BLaER1 treated with 17β-estradiol and CSF1 and Interleukin-3, amounts not matched to agents 10 nM and 100 nM (cell line): ENCODE measurements around the gene ZNF622.

Experiments
- H3K27ac ChIP-seq, 11 experiments: shearing (Covaris generic); formaldehyde crosslinking; 2 replicates each; pipeline ENCODE4 v1.8.1; 2022
- H3K27me3 ChIP-seq, 11 experiments: shearing (Covaris generic); formaldehyde crosslinking; 2 replicates each; pipeline ENCODE4 v1.8.1; 2022
- H3K36me3 ChIP-seq, 11 experiments: shearing (Covaris generic); formaldehyde crosslinking; 2 replicates each; pipeline ENCODE4 v1.8.1; 2022
- H3K4me1 ChIP-seq, 10 experiments: shearing (Covaris generic); formaldehyde crosslinking; 2 replicates each; pipeline ENCODE4 v1.8.1; 2022
- H3K4me2 ChIP-seq, 11 experiments: shearing (Covaris generic); formaldehyde crosslinking; 2 replicates each; pipeline ENCODE4 v1.8.1; 2022
- H3K4me3 ChIP-seq, 10 experiments: shearing (Covaris generic); formaldehyde crosslinking; 2 replicates each; pipeline ENCODE4 v1.8.1; 2022
- H3K9ac ChIP-seq, 11 experiments: shearing (Covaris generic); formaldehyde crosslinking; 2 replicates each; pipeline ENCODE4 v1.8.1; 2022
- H3K9me3 ChIP-seq, 11 experiments: shearing (Covaris generic); formaldehyde crosslinking; replicated peaks in 1 of 11; 2 replicates each; pipeline ENCODE4 v1.8.1; 2022
- H4K20me1 ChIP-seq, 11 experiments: shearing (Covaris generic); formaldehyde crosslinking; 2 replicates each; pipeline ENCODE4 v1.8.1; 2022
- Cebpa-rat ChIP-seq, 11 experiments: shearing (Covaris generic); IDR thresholded peaks; 2 replicates each; pipeline ENCODE4 v1.8.1; 2022

The ZNF622 gene

DNA sequence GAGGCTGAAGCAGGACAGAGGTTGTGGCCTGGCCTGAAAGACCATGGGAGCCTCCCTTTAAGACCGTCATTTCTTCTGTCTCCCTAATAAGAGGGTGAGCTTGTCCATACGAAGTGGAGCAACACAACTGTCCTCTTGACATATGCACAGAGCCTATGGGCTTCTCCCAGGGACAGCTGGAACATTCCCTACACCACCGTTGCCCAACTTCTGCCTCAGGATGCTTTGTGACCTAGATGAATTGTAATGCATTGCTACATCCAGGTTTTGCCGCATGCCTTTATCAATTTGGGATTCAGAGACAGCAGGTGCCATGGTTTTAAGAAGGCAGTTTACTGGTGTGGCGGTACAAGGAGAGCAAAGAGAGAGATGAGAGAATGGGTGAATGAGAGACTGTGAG is 34.4 kb upstream of the ZNF622 start:
- Histone ChIP-seq H4K20me1 (peaks cover 0 to 6% (median 0%) of the 10 kb centered on the region in 11 experiments; a peak in 1 of 22 replicates), H3K4me3 (no peak overlapping the region), H3K4me2 (no peak overlapping the region), H3K36me3 (peaks cover 0 to 34% (median 14%) of the 10 kb centered on the region in 11 experiments; a peak in 11 of 22 replicates), H3K9ac (no peak overlapping the region), H3K9me3 (peaks cover 17 to 51% (median 36%) of the 10 kb centered on the region in 11 experiments), H3K27me3 (no peaks in the 10 kb centered on the region), H3K27ac (no peak overlapping the region), H3K4me1 (no peaks in the 10 kb centered on the region)
- TF ChIP-seq Cebpa-rat (IDR thresholded peaks at IDR 0.05) = no peak

DNA sequence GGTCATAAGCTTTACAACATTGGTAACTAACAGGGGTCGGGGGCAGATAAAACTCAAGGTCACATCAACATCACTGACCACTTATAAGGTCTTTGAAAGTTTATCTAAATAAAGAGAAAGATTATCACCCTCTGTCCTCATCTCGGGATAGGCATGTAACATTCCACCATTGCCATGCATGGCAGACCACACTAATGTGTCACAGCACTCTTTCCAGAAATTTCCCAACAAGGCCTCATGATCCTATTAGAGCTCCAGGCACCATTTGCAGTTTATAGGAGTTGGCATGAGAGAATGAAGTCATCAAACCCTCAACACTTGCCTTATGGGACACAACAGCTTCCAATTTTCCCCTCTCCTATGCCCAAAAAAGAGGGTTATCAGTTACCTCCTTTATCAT is 31.9 kb upstream of the ZNF622 start:
- Histone ChIP-seq H3K9ac (no peak overlapping the region), H3K36me3 (peaks cover 0 to 35% (median 21%) of the 10 kb centered on the region in 11 experiments; a peak in 14 of 22 replicates), H3K4me2 (no peak overlapping the region), H3K27ac (no peak overlapping the region), H3K4me3 (no peak overlapping the region), H3K4me1 (no peaks in the 10 kb centered on the region), H3K27me3 (no peaks in the 10 kb centered on the region), H4K20me1 (peaks cover 0 to 6% (median 0%) of the 10 kb centered on the region in 11 experiments; a peak in 2 of 22 replicates), H3K9me3 (peaks cover 27 to 60% (median 45%) of the 10 kb centered on the region in 11 experiments)
- TF ChIP-seq Cebpa-rat (IDR thresholded peaks at IDR 0.05) = no peak

DNA sequence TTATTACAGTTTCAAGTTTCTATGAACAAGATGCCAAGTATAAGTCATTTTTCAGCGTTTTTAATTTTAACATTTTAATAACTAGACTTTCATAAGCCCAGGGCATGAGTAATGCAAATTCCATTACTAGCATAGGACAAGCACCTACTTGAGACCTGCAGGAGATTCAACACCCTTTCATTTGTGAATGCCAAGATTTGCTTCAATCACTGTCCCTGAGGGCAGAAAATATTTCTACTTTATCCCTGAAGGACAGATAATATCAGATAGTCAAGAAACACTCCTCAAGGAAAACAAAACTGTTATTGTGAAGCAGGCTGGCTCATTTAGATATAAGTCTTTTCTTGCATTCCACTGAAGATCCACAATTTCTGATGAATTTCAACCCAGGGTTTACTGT is 27.7 kb upstream of the ZNF622 start:
- Histone ChIP-seq H3K4me2 (no peak overlapping the region), H3K27me3 (no peaks in the 10 kb centered on the region), H3K9ac (no peak overlapping the region), H3K9me3 (peaks cover 27 to 43% (median 41%) of the 10 kb centered on the region in 11 experiments), H3K4me1 (no peaks in the 10 kb centered on the region), H3K36me3 (peaks cover 0 to 30% (median 21%) of the 10 kb centered on the region in 11 experiments; a peak in 13 of 22 replicates), H4K20me1 (peaks cover 0 to 15% (median 0%) of the 10 kb centered on the region in 11 experiments; a peak in 3 of 22 replicates), H3K4me3 (no peak overlapping the region), H3K27ac (no peak overlapping the region)
- no peak for TF ChIP-seq Cebpa-rat (IDR thresholded peaks at IDR 0.05)

DNA sequence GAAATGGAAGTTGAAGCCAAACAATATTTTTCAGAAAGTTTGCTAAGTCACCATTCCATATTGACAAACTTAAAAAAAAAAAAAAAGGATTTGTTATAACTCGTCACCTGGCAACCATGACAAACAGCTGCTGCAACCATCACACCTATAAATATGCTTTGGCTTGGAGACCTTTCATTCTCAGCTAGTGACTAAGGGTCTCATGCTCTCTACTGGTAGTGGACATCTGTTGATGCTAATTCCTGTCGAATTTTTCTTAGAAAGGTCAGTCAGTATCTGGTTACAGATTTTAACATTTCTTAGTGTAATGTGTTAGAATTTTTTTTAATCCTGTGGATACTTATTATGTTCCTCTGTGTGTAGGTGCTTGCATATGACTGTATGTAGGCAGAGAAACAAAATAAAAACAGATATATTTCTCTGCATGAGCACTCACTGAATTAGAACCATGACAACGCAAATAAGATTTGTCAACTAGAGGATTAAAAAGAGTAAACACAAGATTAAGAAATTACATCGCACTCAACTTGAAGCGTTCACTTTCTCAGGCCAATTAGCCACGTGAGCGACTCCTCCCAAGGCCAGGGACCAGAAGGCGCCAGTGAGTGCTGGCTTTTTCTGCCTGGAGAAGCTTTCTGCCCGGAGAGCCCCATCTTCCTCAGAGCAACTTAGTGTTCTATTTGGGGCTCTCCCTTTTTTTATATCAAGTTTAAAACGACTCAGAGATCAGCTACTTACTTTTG is 27.0 kb upstream of the ZNF622 start:
- Histone ChIP-seq H3K27ac (no peak overlapping the region), H3K4me3 (no peak overlapping the region), H3K27me3 (no peaks in the 10 kb centered on the region), H3K4me1 (no peaks in the 10 kb centered on the region), H3K9me3 (peaks cover 27 to 36% (median 35%) of the 10 kb centered on the region in 11 experiments), H3K9ac (no peak overlapping the region), H4K20me1 (peaks cover 0 to 21% (median 0%) of the 10 kb centered on the region in 11 experiments; a peak in 3 of 22 replicates), H3K36me3 (peaks cover 0 to 29% (median 14%) of the 10 kb centered on the region in 11 experiments; a peak in 13 of 22 replicates), H3K4me2 (no peak overlapping the region)
- TF ChIP-seq Cebpa-rat (IDR thresholded peaks at IDR 0.05) = no peak

DNA sequence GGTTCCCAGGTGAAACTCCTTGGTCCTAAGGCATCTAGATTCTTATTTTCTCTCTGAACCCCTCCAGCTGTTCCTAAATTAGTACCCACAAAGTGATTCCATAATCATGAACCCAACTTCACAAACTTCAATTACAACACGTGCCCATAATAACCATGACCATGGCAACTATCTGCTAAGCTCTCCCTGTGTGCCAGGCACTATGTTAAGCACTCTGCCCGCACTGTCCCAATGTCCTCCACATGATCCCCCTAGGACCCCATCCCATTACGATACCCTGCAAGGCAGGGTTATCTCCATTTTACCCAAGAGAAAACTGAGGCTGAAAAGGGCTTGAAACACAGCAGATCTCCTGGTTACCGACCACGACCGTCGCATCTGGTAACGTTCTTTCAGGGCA is 25.3 kb upstream of the ZNF622 start:
- no peak overlapping the region for H3K27ac ChIP-seq
- no peak overlapping the region for H3K9ac ChIP-seq
- no peak for TF ChIP-seq Cebpa-rat (IDR thresholded peaks at IDR 0.05)
- peaks cover 0 to 25% (median 0%) of the 10 kb centered on the region in 11 experiments; a peak in 3 of 22 replicates for H4K20me1 ChIP-seq
- H3K9me3 ChIP-seq = peaks cover 18 to 20% (median 19%) of the 10 kb centered on the region in 11 experiments
- H3K27me3 ChIP-seq = no peaks in the 10 kb centered on the region
- H3K36me3 ChIP-seq = peaks cover 0 to 25% (median 10%) of the 10 kb centered on the region in 11 experiments; a peak in 12 of 22 replicates
- H3K4me3 ChIP-seq = no peak overlapping the region
- H3K4me2 ChIP-seq = no peak overlapping the region
- H3K4me1 ChIP-seq = no peaks in the 10 kb centered on the region

DNA sequence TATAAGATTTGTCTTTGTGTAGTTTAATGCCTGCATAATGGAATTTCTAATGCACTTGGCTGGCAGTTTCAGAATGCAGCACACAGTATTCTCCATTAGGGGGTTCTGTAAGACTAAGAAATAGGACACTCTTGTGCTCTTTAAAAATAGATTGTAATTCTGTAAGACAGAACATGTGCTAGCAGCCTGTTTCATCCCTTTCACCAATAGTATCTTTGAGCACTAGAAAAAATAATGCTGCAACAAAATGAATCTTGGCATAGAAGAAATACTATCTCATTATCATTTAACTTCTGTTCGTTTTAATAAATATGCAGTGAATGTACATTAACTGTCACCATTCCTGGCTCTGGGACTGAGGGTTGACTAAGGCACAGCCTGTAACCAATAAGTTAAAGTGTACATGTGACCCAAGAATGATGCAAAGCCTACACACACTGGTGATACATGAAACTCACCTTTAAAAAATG is 23.8 kb upstream of the ZNF622 start:
- Histone ChIP-seq H3K4me1 (no peaks in the 10 kb centered on the region), H3K4me2 (no peak overlapping the region), H3K27ac (no peak overlapping the region), H3K27me3 (no peaks in the 10 kb centered on the region), H3K36me3 (peaks cover 0 to 12% (median 2%) of the 10 kb centered on the region in 11 experiments; a peak in 7 of 22 replicates), H4K20me1 (peaks cover 0 to 25% (median 0%) of the 10 kb centered on the region in 11 experiments; a peak in 3 of 22 replicates), H3K4me3 (no peak overlapping the region), H3K9me3 (peaks cover 2 to 4% (median 3%) of the 10 kb centered on the region in 11 experiments; a peak in 20 of 22 replicates), H3K9ac (no peak overlapping the region)
- TF ChIP-seq Cebpa-rat (IDR thresholded peaks at IDR 0.05) = no peak

DNA sequence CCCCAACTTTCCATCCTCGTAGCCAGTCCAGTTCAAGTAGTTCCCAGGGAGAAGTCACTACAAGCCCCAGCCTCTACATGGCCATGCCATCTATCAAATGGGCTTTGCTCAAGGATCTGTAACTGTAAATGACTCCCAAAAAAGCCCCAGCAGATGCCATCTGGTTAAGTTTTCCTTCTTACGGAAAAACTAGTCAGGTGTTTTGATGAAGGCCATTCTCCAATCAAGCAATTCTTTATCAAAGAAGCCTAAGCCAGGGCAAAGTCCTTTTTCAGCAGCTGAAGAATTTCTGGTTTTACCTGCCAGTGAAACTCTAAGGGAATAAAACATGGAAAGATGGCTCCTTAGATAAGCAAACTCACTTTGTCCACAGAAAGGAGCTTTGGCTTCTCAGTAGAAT is 21.9 kb upstream of the ZNF622 start:
- no peak overlapping the region for H3K4me2 ChIP-seq
- H3K27ac ChIP-seq = no peak overlapping the region
- no peaks in the 10 kb centered on the region for H3K4me1 ChIP-seq
- H3K4me3 ChIP-seq = no peak overlapping the region
- H3K9ac ChIP-seq = no peak overlapping the region
- TF ChIP-seq Cebpa-rat (IDR thresholded peaks at IDR 0.05) = no peak
- H3K9me3 ChIP-seq = no peaks in the 10 kb centered on the region
- peaks cover 0 to 9% (median 0%) of the 10 kb centered on the region in 11 experiments; a peak in 1 of 22 replicates for H3K36me3 ChIP-seq
- H4K20me1 ChIP-seq = peaks cover 0 to 20% (median 0%) of the 10 kb centered on the region in 11 experiments; a peak in 3 of 22 replicates
- no peaks in the 10 kb centered on the region for H3K27me3 ChIP-seq

DNA sequence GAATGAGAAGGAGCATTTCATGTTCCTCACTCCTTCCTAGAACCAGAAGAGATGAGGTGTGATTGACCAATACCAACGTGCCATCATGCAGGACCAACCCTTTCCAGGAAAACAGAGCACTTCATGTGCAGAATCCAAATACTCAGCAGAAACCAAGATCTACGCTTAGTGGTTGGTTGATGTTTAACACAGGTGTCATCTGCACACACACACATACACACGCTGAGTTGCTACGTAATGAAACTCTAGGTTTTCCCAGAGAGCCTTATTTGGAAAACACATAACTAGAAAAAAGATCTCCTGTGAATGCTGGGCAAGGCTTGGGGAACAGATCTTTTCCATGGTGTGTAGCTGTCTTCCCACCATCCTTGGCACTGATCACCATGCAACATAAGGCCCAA is 21.1 kb upstream of the ZNF622 start:
- Histone ChIP-seq H3K27me3 (no peaks in the 10 kb centered on the region), H4K20me1 (peaks cover 0 to 20% (median 0%) of the 10 kb centered on the region in 11 experiments; a peak in 3 of 22 replicates), H3K36me3 (peaks cover 0 to 9% (median 0%) of the 10 kb centered on the region in 11 experiments; a peak in 1 of 22 replicates), H3K27ac (no peak overlapping the region), H3K4me1 (no peaks in the 10 kb centered on the region), H3K4me3 (no peak overlapping the region), H3K9ac (no peak overlapping the region), H3K4me2 (no peak overlapping the region), H3K9me3 (no peaks in the 10 kb centered on the region)
- no peak for TF ChIP-seq Cebpa-rat (IDR thresholded peaks at IDR 0.05)

DNA sequence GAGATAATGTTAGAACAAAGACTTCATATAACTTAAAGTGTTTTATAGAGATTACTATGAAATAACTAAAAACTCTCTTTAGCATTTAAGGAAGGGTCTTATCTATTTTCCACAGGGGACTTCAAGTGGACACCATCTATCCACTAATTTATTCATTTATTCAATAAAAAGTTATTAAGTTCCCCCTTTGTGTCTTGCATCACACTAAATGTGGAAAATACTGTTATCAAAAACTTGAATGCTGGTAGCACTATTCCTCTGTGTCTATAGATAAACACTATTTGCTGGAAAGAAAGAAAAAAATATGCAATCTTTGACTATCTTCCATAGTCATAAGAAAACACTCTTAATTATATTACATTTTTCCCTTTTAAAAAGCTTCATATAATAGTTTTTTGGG is 20.1 kb upstream of the ZNF622 start:
- H3K27ac ChIP-seq = no peak overlapping the region
- TF ChIP-seq Cebpa-rat (IDR thresholded peaks at IDR 0.05) = no peak
- no peak overlapping the region for H3K4me2 ChIP-seq
- H3K9me3 ChIP-seq = peaks cover 0 to 8% (median 5%) of the 10 kb centered on the region in 11 experiments; a peak in 8 of 22 replicates
- no peak overlapping the region for H3K9ac ChIP-seq
- peaks cover 0 to 16% (median 4%) of the 10 kb centered on the region in 11 experiments; a peak in 7 of 22 replicates for H3K36me3 ChIP-seq
- no peaks in the 10 kb centered on the region for H3K27me3 ChIP-seq
- peaks cover 0 to 14% (median 0%) of the 10 kb centered on the region in 11 experiments; a peak in 3 of 22 replicates for H4K20me1 ChIP-seq
- no peak overlapping the region for H3K4me3 ChIP-seq
- H3K4me1 ChIP-seq = no peaks in the 10 kb centered on the region
